Measurements from ENCODE around the gene ZNF865. TPM values are rescaled to one million over a fixed set of nuclear protein-coding genes. Genes with fewer than 3 reads are reported as not detected.
"Not testable (repeated sequence)": the region's sequence is repeated elsewhere in the genome, so short reads cannot be mapped to it uniquely, and the experiment has no call there.

The ZNF865 gene
- total and polyA plus RNA-seq, 2 of the 4 experiments (the other 2 are of a cell fraction), result under 0.01 to 4.6 TPM

DNA sequence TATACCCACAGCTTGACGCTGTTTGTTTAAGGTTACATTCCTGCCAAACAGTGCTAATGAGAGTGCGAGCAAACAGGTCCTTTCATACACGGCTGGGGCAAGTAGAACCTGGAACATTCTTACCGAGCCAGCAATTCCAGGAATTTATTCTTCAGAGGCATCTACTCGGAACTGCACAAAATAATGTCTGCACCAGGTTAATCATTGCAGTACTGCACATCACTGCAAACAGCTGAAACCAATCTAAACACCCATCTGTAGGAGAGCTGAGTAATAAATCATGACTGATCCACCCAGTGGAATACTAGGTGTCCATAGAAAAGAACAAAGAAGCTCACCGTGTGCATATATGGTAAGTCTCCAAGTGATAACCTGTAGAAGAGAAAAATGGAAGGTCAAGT is 23.6 kb upstream of the ZNF865 start:
- DNase-seq, result no peak
- TF ChIP-seq MAZ (IDR thresholded peaks at IDR 0.05; ENCODE audit: borderline replicate concordance, low read depth, low read length), result no peak
- no peak for TF ChIP-seq RAD21 (IDR thresholded peaks at IDR 0.05; ENCODE audit: low read length)
- TF ChIP-seq, protein P1, sequence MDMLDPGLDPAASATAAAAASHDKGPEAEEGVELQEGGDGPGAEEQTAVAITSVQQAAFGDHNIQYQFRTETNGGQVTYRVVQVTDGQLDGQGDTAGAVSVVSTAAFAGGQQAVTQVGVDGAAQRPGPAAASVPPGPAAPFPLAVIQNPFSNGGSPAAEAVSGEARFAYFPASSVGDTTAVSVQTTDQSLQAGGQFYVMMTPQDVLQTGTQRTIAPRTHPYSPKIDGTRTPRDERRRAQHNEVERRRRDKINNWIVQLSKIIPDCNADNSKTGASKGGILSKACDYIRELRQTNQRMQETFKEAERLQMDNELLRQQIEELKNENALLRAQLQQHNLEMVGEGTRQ (IDR thresholded peaks at IDR 0.05; ENCODE audit: low read depth, low read length), result no peak
- TF ChIP-seq NFE2L2 (IDR thresholded peaks at IDR 0.05; ENCODE audit: low read depth, low read length), result no peak
- TF ChIP-seq RCOR1 (IDR thresholded peaks at IDR 0.05; ENCODE audit: insufficient replicate concordance, low read length), result no peak
- TF ChIP-seq RFX5 (IDR thresholded peaks at IDR 0.05; ENCODE audit: low read depth, low read length), result no peak
- TF ChIP-seq MAFK (IDR thresholded peaks at IDR 0.05; ENCODE audit: low read depth, low read length), result no peak
- no peak for TF ChIP-seq BHLHE40 (IDR thresholded peaks at IDR 0.05; ENCODE audit: low read depth, low read length)

DNA sequence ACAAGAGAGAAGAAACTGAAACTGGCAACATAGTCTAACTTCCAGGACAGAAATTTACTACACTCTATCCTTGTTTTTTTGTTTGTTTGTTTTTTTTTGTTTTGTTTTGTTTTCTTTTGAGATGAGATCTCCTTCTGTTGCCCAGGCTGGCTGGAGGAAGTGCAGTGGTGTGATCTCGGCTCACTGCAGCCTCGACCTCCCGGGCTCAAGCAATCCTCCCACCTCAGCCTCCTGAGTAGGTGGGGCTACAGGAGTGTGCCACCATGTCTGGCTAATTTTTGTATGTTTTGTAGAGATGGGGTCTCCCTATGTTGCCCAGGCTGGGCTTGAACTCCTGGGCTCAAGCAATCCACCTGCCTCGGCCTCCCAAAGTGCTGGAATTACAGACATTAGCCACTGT is 23.2 kb upstream of the ZNF865 start:
- POLR2A ChIA-PET (ENCODE audit: unreplicated experiment), result interaction anchor here (1.2 kb wide), 1 partner anchor 17 kb away, joined by 3 read pairs; the partner anchor contains the start of gene FIZ1
- Histone ChIP-seq H3K4me1 (ENCODE audit: control insufficient read depth, insufficient read depth, low read length) (peaks cover 14% of the 10 kb centered on the region), H3K79me1 (ENCODE audit: low read depth in 1 of 2, low read length in 2 of 2) (peaks cover 4 to 20% of the 10 kb centered on the region in 2 experiments; a peak in 3 of 4 replicates), H3K4me2 (ENCODE audit: low read depth, low read length) (peak overlapping the region; percentile 55; the same call in 1 of the 2 replicates), H3K9me1 (ENCODE audit: insufficient read depth, low read length) (peaks cover 10% of the 10 kb centered on the region)
- H2AK9ac ChIP-seq (replicated peaks; ENCODE audit: low read depth, low read length, poor library complexity); in situ Hi-C loops (cut with MboI; ENCODE audit: low sequenced_read_pairs); H3K4me3 ChIP-seq (ENCODE audit: insufficient read depth, low read depth, low read length); H3K36me3 ChIP-seq (ENCODE audit: control insufficient read depth, insufficient read depth, low read length); H3K23ac ChIP-seq (ENCODE audit: low read depth, low read length); H3K9ac ChIP-seq (ENCODE audit: low read depth, low read length); H2BK15ac ChIP-seq (ENCODE audit: low read depth, low read length); dilution Hi-C loops (cut with HindIII; ENCODE audit: low sequenced_read_pairs, unreplicated experiment); H4K91ac ChIP-seq (ENCODE audit: insufficient read depth, low read depth, low read length); H3K56ac ChIP-seq (ENCODE audit: extremely low read depth, insufficient read depth, low read length); H2AFZ ChIP-seq (replicated peaks; ENCODE audit: low read length, poor library complexity); H4K20me1 ChIP-seq (ENCODE audit: insufficient read depth, low read length); H3K18ac ChIP-seq (ENCODE audit: low read depth, low read length); intact Hi-C loops (cut with micrococcal nuclease); H3K9me3 ChIP-seq (ENCODE audit: control insufficient read depth, insufficient read depth, low read length); H2BK5ac ChIP-seq (ENCODE audit: low read depth, low read length, poor library complexity, severe bottlenecking); H2BK120ac ChIP-seq (ENCODE audit: low read depth, low read length); H3K14ac ChIP-seq (replicated peaks; ENCODE audit: low read depth, low read length); H2AK5ac ChIP-seq (ENCODE audit: low read depth, low read length); H4K8ac ChIP-seq (ENCODE audit: low read depth in 2 of 2, low read length in 2 of 2); DNase-seq; ATAC-seq (ENCODE audit: low read depth); H3K27ac ChIP-seq (ENCODE audit: insufficient read depth, low read length); BruUV-seq (replicated peaks); H2BK20ac ChIP-seq (ENCODE audit: low read depth, low read length); CTCF ChIA-PET; H3K4ac ChIP-seq (ENCODE audit: low read depth, low read length); H3K27me3 ChIP-seq (ENCODE audit: control insufficient read depth, insufficient read depth, low read length); H4K5ac ChIP-seq (ENCODE audit: low read depth, low read length): not testable (repeated sequence)
- WGBS, 2 experiments (ENCODE audit: extremely low coverage in 2 of 2, insufficient read length in 1 of 2), result no CpG with 5 or more reads among the region's 4 CpGs

More for the DNA sequence above, 23.6 kb upstream of the ZNF865 start:
- POLR2A ChIA-PET (ENCODE audit: unreplicated experiment), result no interaction called here
- no peaks in the 10 kb centered on the region for H3K27me3 ChIP-seq (ENCODE audit: control insufficient read depth, insufficient read depth, low read length)
- H4K5ac ChIP-seq (ENCODE audit: low read depth, low read length), result no peak overlapping the region
- H3K23ac ChIP-seq (ENCODE audit: low read depth, low read length), result peak overlapping the region; percentile 24; the same call in 1 of the 2 replicates
- H2BK120ac ChIP-seq (ENCODE audit: low read depth, low read length), result no peak overlapping the region
- peaks cover 10% of the 10 kb centered on the region for H3K9me1 ChIP-seq (ENCODE audit: insufficient read depth, low read length)
- in situ Hi-C loops (cut with MboI; ENCODE audit: low sequenced_read_pairs), result no loop called here
- no peak overlapping the region for H4K91ac ChIP-seq (ENCODE audit: insufficient read depth, low read depth, low read length)
- peak overlapping the region; percentile 55 for H3K4me2 ChIP-seq (ENCODE audit: low read depth, low read length)
- H4K20me1 ChIP-seq (ENCODE audit: insufficient read depth, low read length), result no peaks in the 10 kb centered on the region; the same call in 1 of the 2 replicates
- H4K8ac ChIP-seq (ENCODE audit: low read depth in 2 of 2, low read length in 2 of 2), result peak overlapping the region in 1 of 2 experiments; percentile 100; a peak in 3 of 4 replicates
- no peak overlapping the region for H3K56ac ChIP-seq (ENCODE audit: extremely low read depth, insufficient read depth, low read length)
- H2BK5ac ChIP-seq (ENCODE audit: low read depth, low read length, poor library complexity, severe bottlenecking), result no peak overlapping the region
- H3K79me1 ChIP-seq (ENCODE audit: low read depth in 1 of 2, low read length in 2 of 2), result peaks cover 4 to 24% of the 10 kb centered on the region in 2 experiments; a peak in 3 of 4 replicates
- no peak overlapping the region for H3K14ac ChIP-seq (replicated peaks; ENCODE audit: low read depth, low read length)
- peaks cover 13% of the 10 kb centered on the region for H3K36me3 ChIP-seq (ENCODE audit: control insufficient read depth, insufficient read depth, low read length)
- no peak overlapping the region for H2BK20ac ChIP-seq (ENCODE audit: low read depth, low read length)
- ATAC-seq (ENCODE audit: low read depth), result no peak
- peak overlapping the region; percentile 80; the same call in 1 of the 2 replicates for H3K4ac ChIP-seq (ENCODE audit: low read depth, low read length)
- dilution Hi-C loops (cut with HindIII; ENCODE audit: low sequenced_read_pairs, unreplicated experiment), result no loop called here
- H3K4me1 ChIP-seq (ENCODE audit: control insufficient read depth, insufficient read depth, low read length), result peaks cover 11% of the 10 kb centered on the region
- no peak overlapping the region for H3K4me3 ChIP-seq (ENCODE audit: insufficient read depth, low read depth, low read length)
- no peak overlapping the region for H3K9ac ChIP-seq (ENCODE audit: low read depth, low read length)
- no TSS peak for BruUV-seq (replicated peaks)
- H2BK15ac ChIP-seq (ENCODE audit: low read depth, low read length), result no peak overlapping the region
- WGBS, 2 experiments (ENCODE audit: extremely low coverage in 2 of 2, insufficient read length in 1 of 2), result 17% methylated on average over 1 of the region's 6 CpGs; no CpG with 5 or more reads in 1 of the 2 experiments
- H2AK9ac ChIP-seq (replicated peaks; ENCODE audit: low read depth, low read length, poor library complexity), result no peak overlapping the region
- no peaks in the 10 kb centered on the region for H3K9me3 ChIP-seq (ENCODE audit: control insufficient read depth, insufficient read depth, low read length)
- CTCF ChIA-PET, result no interaction called here
- intact Hi-C loops (cut with micrococcal nuclease), result loop anchor here (2.0 kb wide), 2 partner anchors 29 to 65 kb away; no protein-coding TSS in a partner anchor
- H3K27ac ChIP-seq (ENCODE audit: insufficient read depth, low read length), result no peak overlapping the region
- H2AFZ ChIP-seq (replicated peaks; ENCODE audit: low read length, poor library complexity), result peak overlapping the region; percentile 96
- H3K18ac ChIP-seq (ENCODE audit: low read depth, low read length), result no peak overlapping the region
- H2AK5ac ChIP-seq (ENCODE audit: low read depth, low read length), result no peak overlapping the region

Measured in IMR-90 (cell line).